Activated CD4-positive, alpha-beta T cell treated with anti-CD3 and anti-CD28 coated beads, Interleukin-2, amount 50 U/mL, for 16 hours (primary cell): Measurements from ENCODE around the gene PTBP1.

Source experiments
- DNase-seq: peaks from one replicate; pipeline ENCODE4 v3.0.0-alpha.2; 2020

The PTBP1 gene

GRCh38 chr19:772730-773436, 24.4 kb upstream of the PTBP1 start:
- no peak for DNase-seq

GRCh38 chr19:776549-776948, 20.7 kb upstream of the PTBP1 start:
- no peak for DNase-seq

- DNase-seq = no peak
Measured at GRCh38 chr19:778910-779653, 18.2 kb upstream of the PTBP1 start.

GRCh38 chr19:780935-781334, 16.3 kb upstream of the PTBP1 start:
- DNase-seq = no peak

- no peak for DNase-seq
Measured at GRCh38 chr19:781800-782184, 15.5 kb upstream of the PTBP1 start.

GRCh38 chr19:782185-782877, 14.9 kb upstream of the PTBP1 start:
- DNase-seq = no peak

GRCh38 chr19:782878-783668, 14.2 kb upstream of the PTBP1 start:
- no peak for DNase-seq

- no peak for DNase-seq
Measured at GRCh38 chr19:784541-784940, 12.7 kb upstream of the PTBP1 start.

- no peak for DNase-seq
Measured at GRCh38 chr19:787536-787935, 9.7 kb upstream of the PTBP1 start.

- no peak for DNase-seq
Measured at GRCh38 chr19:788686-788982, 8.6 kb upstream of the PTBP1 start.

- no peak for DNase-seq
Measured at GRCh38 chr19:788983-789700, 8.1 kb upstream of the PTBP1 start.

- DNase-seq = no peak
Measured at GRCh38 chr19:789701-790060, 7.6 kb upstream of the PTBP1 start.

- no peak for DNase-seq
Measured at GRCh38 chr19:791007-791566, 6.2 kb upstream of the PTBP1 start.

GRCh38 chr19:791567-792305, 5.5 kb upstream of the PTBP1 start:
- DNase-seq = no peak

- no peak for DNase-seq
Measured at GRCh38 chr19:792306-792885, 4.9 kb upstream of the PTBP1 start.

GRCh38 chr19:793806-794205, 3.4 kb upstream of the PTBP1 start:
- DNase-seq = no peak

GRCh38 chr19:795073-795611, 2.1 kb upstream of the PTBP1 start:
- DNase-seq = no peak

GRCh38 chr19:795691-796581, 1.3 kb upstream of the PTBP1 start:
- no peak for DNase-seq

GRCh38 chr19:797528-798414, 519 bp downstream of the PTBP1 start:
- DNase-seq = peak; percentile 92
